ENCODE results near the gene KRT86.
"Not testable (repeated sequence)": the region's sequence is repeated elsewhere in the genome, so short reads cannot be mapped to it uniquely, and the experiment has no call there.

KRT86 gene

GRCh38 chr12:52264435-52264825, 10.0 kb upstream of the KRT86 start:
- in situ Hi-C loops (cut with HindIII; ENCODE audit: low sequenced_read_pairs), result no loop called here

GRCh38 chr12:52266514-52266913, 7.9 kb upstream of the KRT86 start:
- in situ Hi-C loops (cut with HindIII; ENCODE audit: low sequenced_read_pairs), result no loop called here

- in situ Hi-C loops (cut with HindIII; ENCODE audit: low sequenced_read_pairs), result no loop called here
These were observed 7.2 kb upstream of the KRT86 start for GRCh38 chr12:52267266-52267665.

GRCh38 chr12:52267699-52268098, 6.7 kb upstream of the KRT86 start:
- in situ Hi-C loops (cut with HindIII; ENCODE audit: low sequenced_read_pairs), result no loop called here

GRCh38 chr12:52268212-52268611, 6.2 kb upstream of the KRT86 start:
- in situ Hi-C loops (cut with HindIII; ENCODE audit: low sequenced_read_pairs), result no loop called here

GRCh38 chr12:52270541-52271070, 3.8 kb upstream of the KRT86 start:
- in situ Hi-C loops (cut with HindIII; ENCODE audit: low sequenced_read_pairs), result no loop called here

GRCh38 chr12:52271158-52271557, 3.3 kb upstream of the KRT86 start:
- in situ Hi-C loops (cut with HindIII; ENCODE audit: low sequenced_read_pairs), result no loop called here

GRCh38 chr12:52275686-52276085, 1.2 kb downstream of the KRT86 start:
- in situ Hi-C loops (cut with HindIII; ENCODE audit: low sequenced_read_pairs), result no loop called here

GRCh38 chr12:52277486-52278245, 3.2 kb downstream of the KRT86 start:
- in situ Hi-C loops (cut with HindIII; ENCODE audit: low sequenced_read_pairs), result no loop called here

GRCh38 chr12:52278575-52279421, 4.4 kb downstream of the KRT86 start:
- in situ Hi-C loops (cut with HindIII; ENCODE audit: low sequenced_read_pairs), result no loop called here

- in situ Hi-C loops (cut with HindIII; ENCODE audit: low sequenced_read_pairs), result loop anchor here (5.0 kb wide), 1 partner anchor 52 kb away; no protein-coding TSS in a partner anchor
These were observed 5.2 kb downstream of the KRT86 start for GRCh38 chr12:52279422-52280318.

GRCh38 chr12:52280319-52280795, 5.9 kb downstream of the KRT86 start:
- in situ Hi-C loops (cut with HindIII; ENCODE audit: low sequenced_read_pairs), result loop anchor here (5.0 kb wide), 1 partner anchor 53 kb away; no protein-coding TSS in a partner anchor

- in situ Hi-C loops (cut with HindIII; ENCODE audit: low sequenced_read_pairs), result loop anchor here (5.0 kb wide), 1 partner anchor 54 kb away; no protein-coding TSS in a partner anchor
These were observed 6.5 kb downstream of the KRT86 start for GRCh38 chr12:52280796-52281560.

- in situ Hi-C loops (cut with HindIII; ENCODE audit: low sequenced_read_pairs), result loop anchor here (5.0 kb wide), 1 partner anchor 57 kb away; no protein-coding TSS in a partner anchor
These were observed 10.2 kb downstream of the KRT86 start for GRCh38 chr12:52284562-52285171.

- in situ Hi-C loops (cut with HindIII; ENCODE audit: low sequenced_read_pairs), result no loop called here
These were observed 10.8 kb downstream of the KRT86 start for GRCh38 chr12:52285172-52285745.

GRCh38 chr12:52285851-52286530, 11.5 kb downstream of the KRT86 start:
- in situ Hi-C loops (cut with HindIII; ENCODE audit: low sequenced_read_pairs), result no loop called here

GRCh38 chr12:52286857-52287785, 12.7 kb downstream of the KRT86 start:
- in situ Hi-C loops (cut with HindIII; ENCODE audit: low sequenced_read_pairs), result not testable (repeated sequence)

Data from endothelial cell of hepatic sinusoid (primary cell).